Calu3 (cell line): ENCODE measurements around the gene GAB3. TPM values are rescaled to one million over a fixed set of nuclear protein-coding genes. Genes with fewer than 3 reads are reported as not detected.

ENCODE experiments used
- BruUV-seq: library from RNA; stranded (reverse); fragments of 400-500 nt; replicated peaks from 2 replicates; lab custom pipeline; 2021; lab: Mats Ljungman, UMichigan
- CTCF ChIA-PET: fragments of 300-600 bp; sonication (Branson Sonifier 250); formaldehyde crosslinking; loops from one replicate; lab custom pipeline; 2022; ENCODE audit warnings: antibody characterized with exemption; lab: Charles Lee
- DNase-seq: peaks from one replicate; pipeline ENCODE4 v3.0.0; 2022
- H3K27ac Mint-ChIP-seq: one replicate; pipeline ENCODE4 v1.8.0; 2022; ENCODE audit warnings: mixed read lengths; ENCODE audit not compliant: unreplicated experiment
- H3K27me3 Mint-ChIP-seq: one replicate; pipeline ENCODE4 v1.8.0; 2022; ENCODE audit warnings: mixed read lengths; ENCODE audit not compliant: unreplicated experiment
- H3K36me3 Mint-ChIP-seq: one replicate; pipeline ENCODE4 v1.8.0; 2022; ENCODE audit warnings: mild to moderate bottlenecking, moderate library complexity, mixed read lengths; ENCODE audit not compliant: insufficient read depth, unreplicated experiment
- H3K4me1 Mint-ChIP-seq: one replicate; pipeline ENCODE4 v1.8.0; 2022; ENCODE audit warnings: mild to moderate bottlenecking, low read depth, mixed read lengths; ENCODE audit not compliant: unreplicated experiment
- H3K4me3 Mint-ChIP-seq: one replicate; pipeline ENCODE4 v1.8.0; 2022; ENCODE audit warnings: mild to moderate bottlenecking, low read depth, moderate library complexity, mixed read lengths; ENCODE audit not compliant: unreplicated experiment
- H3K9me3 Mint-ChIP-seq: one replicate; pipeline ENCODE4 v1.8.0; 2022; ENCODE audit warnings: low read depth, mixed read lengths; ENCODE audit not compliant: unreplicated experiment
- intact Hi-C: fragments of 100-400 bp; cut with micrococcal nuclease; formaldehyde crosslinking; loops from one replicate; pipeline ENCODE4 v1.10.0; 2022; ENCODE audit not compliant: unreplicated experiment
- total RNA-seq: library from RNA; stranded (reverse); gene quantifications from 2 replicates; pipeline ENCODE4 v1.2.3, GENCODE V29; 2022
- TF ChIP-seq, protein P1 (sequence below): fragments of 200-600 bp; IDR thresholded peaks from one replicate; pipeline ENCODE4 v1.8.0; 2022; ENCODE audit warnings: antibody characterized with exemption; ENCODE audit not compliant: unreplicated experiment

GAB3 gene
- total RNA-seq, 1 experiment from 2014 or later = not detected

DNA sequence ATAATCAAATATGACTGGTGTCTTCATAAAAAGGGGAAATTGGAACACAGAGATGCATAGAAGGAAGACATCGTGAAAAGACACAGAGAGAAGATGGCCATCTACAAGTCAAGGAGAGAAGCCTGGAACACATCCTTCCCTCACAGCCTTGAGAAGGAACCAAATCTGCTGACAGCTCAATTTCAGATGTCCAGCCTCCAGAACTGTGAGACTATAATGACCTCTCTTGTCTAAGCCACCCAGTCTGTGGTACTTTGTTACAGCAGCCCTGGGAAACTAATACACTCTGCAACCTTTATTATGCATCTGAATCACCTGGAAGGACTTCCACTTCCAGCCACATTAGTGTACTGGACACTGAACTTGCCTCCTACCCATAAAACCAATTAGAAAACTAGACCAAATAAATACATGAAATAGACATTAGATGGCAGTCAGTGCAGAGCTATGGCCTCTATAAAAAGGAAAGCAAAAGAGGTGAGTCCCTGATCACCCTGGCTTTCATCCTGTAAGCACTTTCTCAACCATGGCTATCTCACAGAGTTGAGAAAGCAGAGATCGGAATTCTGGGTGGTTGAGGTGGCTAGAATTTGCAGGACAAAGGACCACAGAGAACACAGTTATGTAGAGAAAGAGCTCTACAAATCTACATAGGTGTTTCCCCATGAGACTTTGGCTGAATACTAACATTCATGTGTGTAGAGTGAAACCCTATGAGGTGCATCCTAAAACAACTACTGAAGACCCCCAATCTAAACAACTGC, 25.7 kb downstream of the GAB3 start:
- DNase-seq = no peak
- no TSS peak for BruUV-seq
- no peak overlapping the region for H3K27ac Mint-ChIP-seq
- intact Hi-C loops = no loop called here
- peaks cover 56% of the 10 kb centered on the region for H3K27me3 Mint-ChIP-seq
- no peaks in the 10 kb centered on the region for H3K36me3 Mint-ChIP-seq
- no peak overlapping the region for H3K4me3 Mint-ChIP-seq
- H3K9me3 Mint-ChIP-seq = no peaks in the 10 kb centered on the region
- TF ChIP-seq, protein P1, sequence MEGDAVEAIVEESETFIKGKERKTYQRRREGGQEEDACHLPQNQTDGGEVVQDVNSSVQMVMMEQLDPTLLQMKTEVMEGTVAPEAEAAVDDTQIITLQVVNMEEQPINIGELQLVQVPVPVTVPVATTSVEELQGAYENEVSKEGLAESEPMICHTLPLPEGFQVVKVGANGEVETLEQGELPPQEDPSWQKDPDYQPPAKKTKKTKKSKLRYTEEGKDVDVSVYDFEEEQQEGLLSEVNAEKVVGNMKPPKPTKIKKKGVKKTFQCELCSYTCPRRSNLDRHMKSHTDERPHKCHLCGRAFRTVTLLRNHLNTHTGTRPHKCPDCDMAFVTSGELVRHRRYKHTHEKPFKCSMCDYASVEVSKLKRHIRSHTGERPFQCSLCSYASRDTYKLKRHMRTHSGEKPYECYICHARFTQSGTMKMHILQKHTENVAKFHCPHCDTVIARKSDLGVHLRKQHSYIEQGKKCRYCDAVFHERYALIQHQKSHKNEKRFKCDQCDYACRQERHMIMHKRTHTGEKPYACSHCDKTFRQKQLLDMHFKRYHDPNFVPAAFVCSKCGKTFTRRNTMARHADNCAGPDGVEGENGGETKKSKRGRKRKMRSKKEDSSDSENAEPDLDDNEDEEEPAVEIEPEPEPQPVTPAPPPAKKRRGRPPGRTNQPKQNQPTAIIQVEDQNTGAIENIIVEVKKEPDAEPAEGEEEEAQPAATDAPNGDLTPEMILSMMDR = no peak
- no peaks in the 10 kb centered on the region for H3K4me1 Mint-ChIP-seq
- CTCF ChIA-PET = interaction anchor here (1.5 kb wide), 1 partner anchor 24 kb away, joined by 5 read pairs; no protein-coding TSS in a partner anchor

DNA sequence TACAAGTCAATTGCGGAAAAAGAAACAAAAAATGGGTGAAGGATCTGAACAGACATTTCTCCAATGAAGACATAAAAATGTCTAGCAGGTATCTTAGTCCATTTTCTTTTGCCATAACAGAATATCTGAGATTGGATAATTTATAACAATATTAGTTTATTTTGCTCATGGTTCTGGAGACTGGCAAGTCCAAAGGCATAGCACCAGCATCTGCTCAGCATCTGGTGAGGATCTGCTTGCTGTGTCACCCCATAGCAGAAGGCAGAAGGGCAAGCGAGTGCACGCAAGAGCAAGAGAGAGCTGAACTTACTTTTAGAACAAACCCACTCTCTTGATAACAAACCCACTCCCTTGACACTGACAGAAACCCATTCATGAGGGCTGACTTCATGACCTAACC, 29.7 kb downstream of the GAB3 start:
- H3K4me1 Mint-ChIP-seq = peaks cover 8% of the 10 kb centered on the region
- peaks cover 68% of the 10 kb centered on the region for H3K27me3 Mint-ChIP-seq
- TF ChIP-seq, protein P1 = no peak
- no peak overlapping the region for H3K4me3 Mint-ChIP-seq
- DNase-seq = no peak
- intact Hi-C loops = no loop called here
- no peak overlapping the region for H3K27ac Mint-ChIP-seq
- CTCF ChIA-PET = no interaction called here
- no peaks in the 10 kb centered on the region for H3K36me3 Mint-ChIP-seq
- no TSS peak for BruUV-seq
- H3K9me3 Mint-ChIP-seq = no peaks in the 10 kb centered on the region

DNA sequence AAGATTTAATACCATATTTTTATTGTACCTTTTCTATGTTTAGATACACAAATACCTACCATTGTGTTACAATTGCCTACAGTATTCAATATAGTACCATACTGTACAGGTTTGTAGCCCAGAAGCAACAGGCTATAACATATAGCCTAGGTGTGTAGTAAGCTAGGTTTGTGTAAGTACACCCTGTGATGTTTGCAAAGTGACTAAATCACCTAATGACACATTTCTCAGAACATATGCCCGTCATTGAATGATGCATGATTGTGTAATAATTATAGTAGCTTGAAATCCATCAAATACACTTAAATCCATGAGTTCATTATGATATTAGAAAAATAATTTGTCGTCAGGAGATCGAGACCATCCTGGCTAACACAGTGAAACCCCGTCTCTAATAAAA, 30.8 kb downstream of the GAB3 start:
- intact Hi-C loops = no loop called here
- CTCF ChIA-PET = interaction anchor here (0.6 kb wide), 1 partner anchor 200 kb away, joined by 3 read pairs; no protein-coding TSS in a partner anchor
- BruUV-seq = no TSS peak
- no peak overlapping the region for H3K27ac Mint-ChIP-seq
- TF ChIP-seq, protein P1 = no peak
- H3K9me3 Mint-ChIP-seq = no peaks in the 10 kb centered on the region
- H3K27me3 Mint-ChIP-seq = peaks cover 76% of the 10 kb centered on the region
- no peak for DNase-seq
- peaks cover 8% of the 10 kb centered on the region for H3K4me1 Mint-ChIP-seq
- no peak overlapping the region for H3K4me3 Mint-ChIP-seq
- no peaks in the 10 kb centered on the region for H3K36me3 Mint-ChIP-seq

DNA sequence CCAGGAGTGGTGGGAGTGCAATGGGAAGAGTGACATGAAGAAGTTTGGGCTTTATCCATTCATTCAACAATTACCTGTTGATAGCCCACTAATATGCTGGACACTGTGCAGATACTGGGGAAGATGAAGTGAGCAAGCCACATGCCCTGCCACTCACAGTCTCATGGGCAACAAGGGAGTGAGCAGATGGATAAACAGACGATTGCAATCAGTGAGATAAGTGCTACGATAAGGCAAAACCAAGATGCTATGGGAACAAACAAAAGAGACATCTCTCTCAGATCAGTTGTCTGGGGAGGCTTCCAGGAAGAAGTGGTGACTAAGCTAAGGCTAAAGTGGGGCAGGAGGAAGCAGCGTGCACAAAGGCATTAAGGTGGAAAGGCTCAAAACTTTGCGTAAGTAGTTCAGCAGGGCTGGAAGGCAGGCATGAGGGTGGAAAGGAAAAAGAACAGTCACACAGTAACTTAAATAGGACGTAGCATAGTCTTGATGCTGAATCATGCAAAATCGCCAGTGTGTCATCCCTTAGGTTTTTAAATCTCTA, 31.7 kb downstream of the GAB3 start:
- Mint-ChIP-seq H3K4me1 (peaks cover 8% of the 10 kb centered on the region), H3K9me3 (no peaks in the 10 kb centered on the region), H3K27ac (no peak overlapping the region), H3K27me3 (peaks cover 82% of the 10 kb centered on the region), H3K36me3 (no peaks in the 10 kb centered on the region), H3K4me3 (no peak overlapping the region)
- intact Hi-C loops = loop anchor here (5.0 kb wide), 1 partner anchor 123 kb away; no protein-coding TSS in a partner anchor
- no peak for DNase-seq
- TF ChIP-seq, protein P1 = no peak
- BruUV-seq = no TSS peak
- CTCF ChIA-PET = no interaction called here
